HG03097 (cell line): ENCODE results near the gene MRNIP.
"Not testable (repeated sequence)": the region's sequence is repeated elsewhere in the genome, so short reads cannot be mapped to it uniquely, and the experiment has no call there.

ENCODE experiments used
- ATAC-seq: cut with Tn5 transposase; IDR thresholded peaks from one replicate; pipeline ENCODE4 v1.9.1; 2021; ENCODE audit not compliant: unreplicated experiment, low FRiP score

The MRNIP gene

GRCh38 chr5:179854356-179854755, 4.3 kb downstream of the MRNIP start:
- ATAC-seq = no peak

- ATAC-seq = no peak
Observed at GRCh38 chr5:179852993-179853547, 5.5 kb downstream of the MRNIP start.

DNA sequence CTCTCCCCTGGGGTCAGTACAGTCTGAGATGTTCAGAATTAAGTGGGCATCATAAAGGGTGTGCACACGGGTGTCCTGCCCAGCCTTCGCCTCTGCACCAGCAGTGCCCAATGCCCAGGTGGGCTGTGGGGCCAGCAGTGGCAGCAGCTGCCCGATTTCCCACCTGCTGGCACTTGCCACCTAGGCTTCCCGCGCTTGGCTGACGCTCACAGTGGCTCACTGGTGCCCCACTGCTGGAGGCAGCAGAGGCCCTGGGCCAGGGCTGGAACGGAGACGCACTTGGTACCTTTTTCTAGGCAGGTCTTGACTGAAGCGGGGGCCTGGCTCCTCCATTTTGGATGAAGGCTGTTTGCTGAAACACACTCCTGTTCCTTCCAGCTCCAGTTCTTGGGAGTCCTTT, 17.0 kb downstream of the MRNIP start:
- ATAC-seq = no peak

GRCh38 chr5:179840766-179841165, 17.9 kb downstream of the MRNIP start:
- ATAC-seq = no peak

DNA sequence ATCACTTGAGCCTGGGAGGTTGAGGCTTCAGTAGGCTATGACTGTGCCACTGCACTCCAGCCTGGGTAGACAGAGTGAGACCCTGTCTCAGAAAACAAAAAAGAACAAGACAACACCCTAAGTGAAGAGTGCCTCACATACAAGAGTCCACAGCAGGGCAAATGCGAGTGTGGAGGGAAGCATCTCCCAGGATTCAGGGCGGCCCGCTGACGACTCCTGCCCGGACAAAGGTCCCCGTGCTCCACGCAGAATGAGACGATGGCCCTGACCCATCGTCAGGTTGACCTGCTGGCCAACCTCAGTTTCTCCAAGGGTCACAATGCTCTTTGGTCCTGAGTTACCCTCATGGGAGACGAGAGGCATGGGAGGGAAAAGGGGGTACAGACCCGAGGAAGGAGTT, 18.3 kb downstream of the MRNIP start:
- no peak for ATAC-seq

GRCh38 chr5:179839328-179840256, 19.0 kb downstream of the MRNIP start:
- ATAC-seq = no peak

DNA sequence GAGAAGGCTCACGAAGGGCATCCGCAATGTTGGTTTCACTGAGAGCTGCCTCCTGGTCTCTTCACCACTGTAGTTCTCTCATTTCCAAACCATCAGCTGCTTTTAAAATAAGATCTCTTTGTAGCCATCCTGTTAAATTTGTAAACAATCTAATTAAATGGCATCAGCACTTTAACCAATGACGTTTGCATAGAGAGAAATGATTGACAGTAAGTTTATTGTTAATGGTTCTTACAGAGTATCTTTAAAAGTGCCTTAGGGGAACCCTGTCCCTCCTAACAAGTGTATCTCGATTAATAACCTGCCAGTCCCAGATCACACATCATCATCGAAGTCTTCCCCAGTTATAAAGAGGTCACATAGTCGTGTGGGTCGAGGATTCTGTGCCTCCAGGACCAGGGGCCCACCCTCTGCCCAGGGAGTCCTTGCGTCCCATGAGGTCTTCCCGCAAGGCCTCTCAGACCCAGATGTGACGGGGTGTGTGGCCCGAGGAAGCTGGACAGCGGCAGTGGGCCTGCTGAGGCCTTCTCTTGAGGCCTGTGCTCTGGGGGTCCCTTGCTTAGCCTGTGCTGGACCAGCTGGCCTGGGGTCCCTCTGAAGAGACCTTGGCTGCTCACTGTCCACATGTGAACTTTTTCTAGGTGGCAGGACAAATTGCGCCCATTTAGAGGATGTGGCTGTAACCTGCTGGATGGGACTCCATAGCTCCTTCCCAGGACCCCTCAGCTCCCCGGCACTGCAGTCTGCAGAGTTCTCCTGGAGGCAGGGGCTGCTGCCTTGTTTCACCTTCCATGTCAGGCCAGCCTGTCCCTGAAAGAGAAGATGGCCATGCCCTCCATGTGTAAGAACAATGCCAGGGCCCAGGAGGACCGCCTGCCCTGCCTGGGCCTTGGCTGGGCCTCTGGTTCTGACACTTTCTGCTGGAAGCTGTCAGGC, 21.3 kb downstream of the MRNIP start:
- no peak for ATAC-seq

GRCh38 chr5:179836225-179837019, 22.2 kb downstream of the MRNIP start:
- no peak for ATAC-seq

- ATAC-seq = not testable (repeated sequence)
Observed at GRCh38 chr5:179834871-179835270, 23.7 kb downstream of the MRNIP start.

DNA sequence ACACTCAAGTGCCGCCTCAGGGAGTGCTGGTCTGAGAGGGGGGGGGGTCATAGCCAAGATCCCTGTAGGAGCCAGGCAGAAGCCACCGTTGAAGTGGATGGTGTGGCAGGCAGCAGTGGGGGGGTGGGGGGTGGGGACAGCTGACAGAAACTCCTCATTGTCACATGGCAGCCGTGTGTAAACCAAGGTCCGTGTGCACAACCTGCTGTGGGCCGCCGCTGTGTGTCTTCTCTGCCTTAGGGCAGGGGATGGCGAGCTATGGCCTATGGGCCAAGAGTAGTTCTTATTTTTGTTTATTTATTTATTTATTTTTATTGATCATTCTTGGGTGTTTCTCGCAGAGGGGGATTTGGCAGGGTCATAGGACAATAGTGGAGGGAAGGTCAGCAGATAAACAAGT, 24.5 kb downstream of the MRNIP start:
- ATAC-seq = no peak

DNA sequence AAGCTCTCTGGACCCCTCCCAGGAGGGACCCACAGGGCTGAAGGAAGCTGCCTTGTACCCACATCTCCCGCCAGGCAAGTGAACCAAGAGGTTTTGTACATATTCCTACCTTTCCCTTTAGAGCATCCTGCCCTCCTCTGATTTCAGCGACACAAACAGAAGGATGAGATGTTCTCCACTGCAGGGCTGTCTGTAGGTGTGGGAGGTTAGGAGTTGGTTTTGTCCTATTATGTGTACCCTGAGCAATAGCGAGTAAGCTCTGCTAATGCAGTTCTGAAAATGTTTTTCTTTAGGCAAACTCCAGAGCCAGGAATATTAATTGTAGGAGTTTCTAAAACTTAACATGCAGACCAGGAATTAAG, 24.9 kb downstream of the MRNIP start:
- no peak for ATAC-seq

DNA sequence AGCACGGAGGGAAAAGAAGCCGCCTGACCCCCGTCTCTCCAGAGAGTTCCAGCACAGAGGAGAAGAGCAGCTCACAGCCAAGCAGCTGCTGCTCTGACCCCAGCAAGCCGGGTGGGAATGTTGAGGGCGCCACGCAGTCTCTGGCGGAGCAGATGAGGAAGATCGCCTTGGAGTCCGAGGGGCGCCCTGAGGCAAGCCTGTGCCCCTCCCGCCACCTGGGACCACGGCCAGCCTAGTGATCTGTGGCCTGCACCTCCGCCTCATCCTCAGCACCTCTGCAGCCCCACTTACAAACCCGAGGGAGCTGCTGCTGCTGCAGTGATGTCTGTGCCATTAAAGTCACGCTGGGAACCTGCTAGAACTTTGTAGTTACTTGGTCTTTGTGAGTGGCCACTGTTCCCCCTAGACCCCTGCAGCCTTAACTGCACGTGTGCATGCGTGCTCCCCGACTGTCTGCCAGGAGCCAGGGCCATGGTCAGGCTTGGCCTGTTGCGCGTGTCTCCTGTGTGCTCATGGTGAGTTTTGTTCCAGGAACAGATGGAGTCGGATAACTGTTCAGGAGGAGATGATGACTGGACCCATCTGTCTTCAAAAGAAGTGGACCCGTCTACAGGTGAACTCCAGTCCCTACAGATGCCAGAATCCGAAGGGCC, 25.4 kb downstream of the MRNIP start:
- no peak for ATAC-seq

DNA sequence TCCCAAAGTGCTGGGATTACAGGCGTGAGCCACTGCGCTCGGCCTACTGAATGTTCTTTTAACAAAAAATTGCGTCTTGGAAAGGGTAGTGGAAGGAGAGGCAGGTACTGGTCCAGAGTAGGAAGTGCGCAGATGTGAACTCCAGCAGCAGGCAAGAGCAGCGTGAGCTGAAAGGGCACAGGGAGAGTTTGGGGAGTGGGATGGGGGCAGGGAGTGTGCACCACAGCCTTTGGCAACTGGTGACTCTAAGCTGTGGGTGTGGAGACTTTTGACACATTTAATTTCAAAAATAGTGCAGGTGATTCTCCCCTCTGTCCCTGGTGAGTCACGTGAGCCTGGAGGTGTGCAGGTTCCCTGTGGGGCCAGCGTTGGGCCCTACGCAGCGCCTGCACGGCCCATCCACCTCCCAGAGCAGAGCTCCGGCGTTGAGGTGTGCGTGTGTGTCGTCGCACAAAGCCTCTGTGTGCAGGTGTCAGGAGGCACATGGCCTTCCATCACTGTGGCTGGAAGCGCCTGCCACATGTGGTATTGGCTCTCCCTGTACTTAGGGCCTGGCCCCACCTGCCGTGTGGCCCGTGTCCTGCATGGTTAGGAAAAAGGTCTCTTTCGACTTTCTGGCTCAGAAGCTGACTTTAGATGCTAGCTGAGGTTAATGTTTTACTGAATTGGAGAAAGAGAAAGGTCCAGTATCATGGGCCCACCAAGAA, 26.4 kb downstream of the MRNIP start:
- no peak for ATAC-seq

- ATAC-seq = no peak
Observed at GRCh38 chr5:179830818-179831468, 27.7 kb downstream of the MRNIP start.

DNA sequence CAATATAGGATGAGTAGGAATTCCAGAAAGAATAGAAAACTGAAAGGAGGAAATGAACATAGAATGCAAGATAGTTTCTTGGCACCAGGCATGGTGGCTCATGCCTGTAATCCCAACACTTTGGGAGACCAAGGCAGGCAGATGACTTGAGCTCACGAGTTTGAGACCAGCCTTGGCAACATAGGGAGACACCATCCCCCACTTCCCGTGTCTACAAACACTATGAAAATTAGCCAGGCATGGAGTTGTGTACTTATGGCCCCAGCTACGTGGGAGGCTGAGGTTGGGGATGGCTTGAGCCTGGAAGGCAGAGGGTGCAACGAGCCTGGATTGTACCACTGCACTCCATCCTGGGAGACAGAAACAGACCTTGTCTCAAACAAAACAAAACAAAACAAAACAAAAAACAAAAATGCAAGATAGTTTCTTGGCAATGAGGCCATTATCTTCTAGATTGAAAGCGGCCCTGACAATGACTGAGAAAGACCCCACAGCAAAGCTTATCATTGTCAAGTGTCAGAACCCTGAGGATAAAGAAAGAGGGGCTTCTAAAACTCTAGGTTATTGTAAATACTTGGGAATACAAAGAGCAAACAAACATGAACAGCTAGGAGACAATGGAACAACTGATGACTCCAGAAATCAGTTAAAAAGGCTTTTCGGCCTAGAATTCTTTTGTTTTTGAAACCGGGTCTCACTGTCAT, 28.7 kb downstream of the MRNIP start:
- no peak for ATAC-seq

DNA sequence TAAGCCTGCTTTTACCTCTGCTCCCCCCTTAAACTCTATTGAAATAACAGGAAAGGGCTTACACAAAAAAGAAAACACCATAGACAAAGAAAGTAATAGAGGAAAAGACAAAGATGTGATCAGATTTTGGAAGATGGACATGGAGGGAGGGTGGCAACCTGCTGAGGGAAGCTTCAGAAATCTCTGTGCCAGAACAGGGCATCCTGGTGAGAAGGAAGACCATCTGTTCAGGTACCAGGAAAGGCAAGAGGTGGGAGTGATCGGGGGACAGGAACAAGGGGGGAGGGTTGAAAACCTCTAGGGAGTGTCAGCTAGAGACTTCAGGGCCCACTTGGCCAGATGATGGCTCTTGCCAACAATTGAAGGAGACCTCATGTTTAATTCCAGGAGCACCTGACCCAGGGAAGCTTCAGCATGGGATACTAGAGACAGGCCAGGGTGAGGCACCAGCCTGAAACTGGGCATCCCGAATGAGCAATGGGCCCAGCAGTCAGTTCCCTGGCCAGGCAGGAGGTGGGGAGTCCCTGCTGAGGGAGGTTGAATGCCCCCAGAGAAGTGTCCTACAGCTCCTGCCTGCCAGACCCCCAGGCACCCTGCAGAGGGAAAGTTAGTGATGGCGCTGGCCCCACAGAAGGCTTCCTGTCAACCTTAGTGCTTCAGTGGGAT, 29.7 kb downstream of the MRNIP start:
- no peak for ATAC-seq

- no peak for ATAC-seq
Observed at GRCh38 chr5:179827680-179828079, 30.9 kb downstream of the MRNIP start.
